ENCODE measurements around the gene SUPT4H1.
A peak's percentile ranks its signal among the peaks of the same experiment; 100 is the strongest.

The SUPT4H1 gene

DNA sequence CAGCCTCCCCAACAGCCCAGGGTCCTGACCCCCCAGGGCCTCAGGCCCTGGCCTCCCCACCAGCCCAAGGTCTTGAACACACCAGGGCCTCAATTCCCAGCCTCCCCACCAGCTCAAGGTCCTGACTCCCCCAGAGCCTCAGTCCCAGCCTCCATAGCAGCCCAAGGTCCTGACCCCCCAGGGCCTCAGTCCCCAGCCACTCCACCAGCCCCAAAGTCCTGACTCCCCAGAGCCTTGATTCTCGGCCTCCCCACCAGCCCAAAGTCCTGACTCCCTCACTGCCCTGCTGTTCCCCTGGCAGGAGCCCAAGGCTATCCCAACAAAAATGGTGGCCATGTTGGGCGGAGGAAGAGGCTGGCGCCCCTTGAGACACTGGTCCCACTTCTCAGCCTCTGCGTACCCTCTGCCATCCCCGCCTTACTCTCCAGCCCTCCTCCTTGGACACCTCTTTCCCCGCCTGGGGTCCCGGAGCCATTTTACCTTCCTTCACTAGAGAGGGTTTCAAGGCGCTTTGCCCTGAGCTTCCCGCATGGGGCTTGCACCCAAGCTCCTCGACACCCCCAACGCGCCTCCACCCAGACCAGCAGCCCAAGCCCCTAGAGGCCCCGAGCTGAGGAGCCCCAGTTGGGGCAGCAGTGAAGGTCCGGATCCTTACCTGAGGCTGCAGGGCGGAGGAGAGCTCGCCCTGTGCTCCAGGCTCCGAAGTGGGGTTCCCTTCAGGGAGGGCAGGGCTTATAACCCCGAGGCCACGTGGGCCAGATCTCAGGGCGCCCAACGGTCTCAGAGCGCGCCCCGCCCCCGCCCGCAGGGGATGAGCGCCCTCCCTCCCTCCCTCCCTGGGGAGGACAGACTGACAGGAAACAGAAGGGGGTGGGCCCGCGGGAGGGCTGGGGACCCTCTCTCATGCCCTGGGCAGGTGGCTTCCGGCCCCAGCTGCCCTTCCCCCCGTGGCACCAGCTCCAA, 19.9 kb downstream of the SUPT4H1 start:
- Histone ChIP-seq H3K4me3 (no peak overlapping the region), H3K36me3 (ENCODE audit: insufficient read depth, low read length) (no peaks in the 10 kb centered on the region), H3K9ac (ENCODE audit: insufficient read length) (no peak overlapping the region), H3K9me3 (ENCODE audit: low read depth, low read length) (no peaks in the 10 kb centered on the region), H3K27ac (no peak overlapping the region)
- TF ChIP-seq POLR2AphosphoS5 (IDR thresholded peaks at IDR 0.05; ENCODE audit: borderline replicate concordance, low read depth, low read length), result peak; percentile 92
- no peak for TF ChIP-seq FOXP2 (optimal IDR thresholded peaks at IDR 0.05; ENCODE audit: control extremely low read depth, extremely low read length, insufficient read depth)
- TF ChIP-seq EZH2 (IDR thresholded peaks at IDR 0.05), result no peak
- DNase-seq (ENCODE audit: low read depth, low spot score), result no peak

DNA sequence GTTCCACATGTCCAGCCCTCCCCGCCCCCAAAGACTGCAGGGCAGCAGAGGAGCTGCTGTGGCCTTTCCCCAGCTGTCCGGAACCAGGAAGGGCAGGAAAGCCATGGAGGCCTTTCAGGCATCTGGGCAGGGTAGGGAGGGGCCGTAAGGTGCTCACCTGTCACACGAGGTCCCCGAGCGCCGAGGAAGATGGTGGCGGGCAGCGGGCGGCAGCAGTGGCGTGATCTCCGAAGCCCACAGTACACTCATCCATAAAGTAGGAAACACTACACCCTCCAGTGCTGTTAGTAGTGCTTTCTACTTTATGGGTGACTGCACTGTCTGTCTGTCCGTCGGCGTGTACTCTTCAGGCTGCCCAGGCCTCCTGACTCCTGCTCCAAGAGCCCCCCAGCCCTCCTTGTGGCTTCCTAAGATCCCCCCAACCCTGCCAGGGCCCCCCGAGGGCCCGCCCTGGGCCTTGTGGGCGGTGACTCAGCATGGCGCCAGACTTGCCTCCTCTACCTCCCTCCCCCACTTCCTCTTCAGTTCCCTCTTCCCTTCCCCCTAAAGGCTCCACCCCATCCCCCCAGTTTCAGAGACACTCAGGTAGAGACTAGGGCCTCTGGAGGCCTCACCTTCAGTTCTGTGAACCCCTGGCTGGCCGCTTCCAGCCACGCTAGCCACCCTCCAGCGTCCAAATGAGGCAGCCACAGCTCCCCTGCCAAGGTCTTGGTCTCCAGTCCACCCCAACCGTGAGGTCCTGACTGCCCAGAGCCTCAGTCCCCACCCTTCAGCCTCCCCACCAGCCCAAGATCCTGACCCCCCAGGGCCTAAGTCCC, 20.8 kb downstream of the SUPT4H1 start:
- DNase-seq (ENCODE audit: low read depth, low spot score), result no peak
- Histone ChIP-seq H3K9me3 (ENCODE audit: low read depth, low read length) (no peaks in the 10 kb centered on the region), H3K27ac (no peak overlapping the region), H3K36me3 (ENCODE audit: insufficient read depth, low read length) (no peaks in the 10 kb centered on the region), H3K4me3 (peak overlapping the region; percentile 63), H3K9ac (ENCODE audit: insufficient read length) (peak overlapping the region; percentile 59)
- TF ChIP-seq EZH2 (IDR thresholded peaks at IDR 0.05), result no peak
- TF ChIP-seq POLR2AphosphoS5 (IDR thresholded peaks at IDR 0.05; ENCODE audit: borderline replicate concordance, low read depth, low read length), result peak; percentile 68
- TF ChIP-seq FOXP2 (optimal IDR thresholded peaks at IDR 0.05; ENCODE audit: control extremely low read depth, extremely low read length, insufficient read depth), result no peak

DNA sequence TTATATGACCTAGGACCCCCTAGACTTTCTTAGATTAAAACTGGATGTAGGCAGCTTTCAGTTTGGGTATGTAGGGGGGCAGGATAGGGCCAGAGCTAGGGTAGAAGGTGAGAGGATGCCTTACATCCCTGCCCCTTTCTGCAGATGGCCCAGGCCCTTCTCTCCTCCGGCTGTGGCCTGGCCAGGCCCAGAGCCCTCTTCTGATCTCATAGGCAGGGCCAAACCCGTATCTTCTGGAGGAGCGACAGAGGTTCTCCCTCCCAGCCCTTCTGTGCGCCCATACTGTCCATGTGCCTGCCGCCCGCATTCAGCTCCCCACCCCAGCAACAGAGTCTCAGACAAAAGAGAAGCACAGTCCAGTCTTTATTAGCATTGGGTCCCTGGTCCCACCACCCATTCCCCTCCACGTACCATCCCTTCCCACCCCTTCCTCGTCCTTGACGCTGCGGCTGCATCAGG, 21.4 kb downstream of the SUPT4H1 start:
- Histone ChIP-seq H3K36me3 (ENCODE audit: insufficient read depth, low read length) (no peaks in the 10 kb centered on the region), H3K9ac (ENCODE audit: insufficient read length) (peak overlapping the region; percentile 59), H3K4me3 (peak overlapping the region; percentile 63), H3K9me3 (ENCODE audit: low read depth, low read length) (no peaks in the 10 kb centered on the region), H3K27ac (no peak overlapping the region)
- no peak for DNase-seq (ENCODE audit: low read depth, low spot score)
- TF ChIP-seq FOXP2 (optimal IDR thresholded peaks at IDR 0.05; ENCODE audit: control extremely low read depth, extremely low read length, insufficient read depth) (no peak), EZH2 (IDR thresholded peaks at IDR 0.05) (no peak), POLR2AphosphoS5 (IDR thresholded peaks at IDR 0.05; ENCODE audit: borderline replicate concordance, low read depth, low read length) (no peak)

DNA sequence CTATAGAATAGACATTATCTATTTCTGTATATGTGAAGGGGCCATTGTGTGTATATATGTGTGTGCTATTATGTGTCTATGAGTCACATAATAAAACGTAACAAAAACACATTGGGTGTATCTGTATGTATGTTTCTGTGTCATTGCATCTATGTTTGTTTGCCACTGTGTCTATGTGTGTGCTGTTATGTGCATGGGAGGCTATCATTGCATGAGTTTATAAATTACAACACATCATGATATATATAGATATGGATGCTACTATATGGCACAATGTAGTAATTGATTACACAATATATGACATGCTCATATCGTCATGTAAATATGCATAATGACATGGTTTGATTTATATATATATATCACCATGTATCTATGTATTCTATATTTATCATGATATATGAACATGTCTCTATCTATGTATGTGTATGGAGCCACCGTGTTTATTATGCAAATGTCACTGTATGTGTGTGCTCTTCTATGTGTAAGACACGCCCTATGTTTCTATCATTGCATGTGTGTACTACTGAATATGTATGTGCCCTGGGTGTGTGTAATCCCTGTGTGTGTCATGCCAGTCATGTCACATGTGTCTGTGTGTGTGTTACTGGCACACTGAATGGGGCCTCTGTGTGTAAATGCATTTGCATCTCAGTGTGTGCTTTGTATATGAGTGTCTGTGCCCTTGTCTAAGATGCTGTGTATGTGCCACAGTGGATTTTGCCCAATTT, 22.0 kb downstream of the SUPT4H1 start:
- DNase-seq (ENCODE audit: low read depth, low spot score), result no peak
- H3K36me3 ChIP-seq (ENCODE audit: insufficient read depth, low read length), result no peaks in the 10 kb centered on the region
- H3K9me3 ChIP-seq (ENCODE audit: low read depth, low read length), result no peaks in the 10 kb centered on the region
- no peak overlapping the region for H3K9ac ChIP-seq (ENCODE audit: insufficient read length)
- no peak overlapping the region for H3K27ac ChIP-seq
- TF ChIP-seq POLR2AphosphoS5 (IDR thresholded peaks at IDR 0.05; ENCODE audit: borderline replicate concordance, low read depth, low read length), result no peak; the same call in 1 of the 2 replicates
- no peak for TF ChIP-seq FOXP2 (optimal IDR thresholded peaks at IDR 0.05; ENCODE audit: control extremely low read depth, extremely low read length, insufficient read depth)
- TF ChIP-seq EZH2 (IDR thresholded peaks at IDR 0.05), result no peak
- H3K4me3 ChIP-seq, result peak overlapping the region; percentile 63

DNA sequence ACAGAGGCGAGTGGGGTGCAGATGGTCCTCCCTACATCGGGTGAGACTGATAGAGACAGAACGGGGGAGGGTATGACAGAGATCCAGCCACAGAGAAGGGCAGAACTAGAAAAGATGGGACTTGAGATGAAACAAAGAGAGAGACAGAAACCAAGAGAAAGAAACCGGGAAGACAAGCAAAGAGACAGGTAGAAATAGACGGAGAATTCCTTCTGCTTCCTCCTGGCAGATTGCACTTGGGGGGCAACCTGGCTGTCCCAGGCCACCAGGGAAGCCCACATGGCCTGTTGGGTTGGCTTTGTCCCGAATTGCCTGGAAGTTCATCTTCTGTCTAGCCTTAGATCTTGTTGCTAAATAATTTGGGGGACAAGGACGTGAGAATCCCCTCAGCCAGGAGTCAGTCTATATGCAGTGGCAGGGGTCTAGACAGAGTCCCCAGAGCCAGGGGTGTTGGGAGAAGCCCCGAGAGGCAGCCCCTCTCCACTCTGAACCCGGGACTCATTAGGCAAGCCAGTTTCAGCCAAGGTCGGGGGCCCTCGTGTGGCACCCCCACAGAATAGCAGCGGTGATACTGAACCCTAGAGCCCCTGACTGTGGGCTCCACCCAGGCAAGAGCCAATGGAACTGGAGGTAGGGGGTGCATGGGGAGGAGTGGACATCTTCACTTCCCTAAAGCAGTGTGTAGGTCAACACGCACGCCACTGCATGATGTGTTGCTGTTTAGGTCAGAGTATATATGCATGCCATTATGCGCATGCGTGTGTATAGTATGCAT, 22.8 kb downstream of the SUPT4H1 start:
- H3K9ac ChIP-seq (ENCODE audit: insufficient read length), result no peak overlapping the region
- no peaks in the 10 kb centered on the region for H3K36me3 ChIP-seq (ENCODE audit: insufficient read depth, low read length)
- no peak overlapping the region for H3K4me3 ChIP-seq
- no peak overlapping the region for H3K27ac ChIP-seq
- H3K9me3 ChIP-seq (ENCODE audit: low read depth, low read length), result no peaks in the 10 kb centered on the region
- no peak for TF ChIP-seq EZH2 (IDR thresholded peaks at IDR 0.05)
- TF ChIP-seq FOXP2 (optimal IDR thresholded peaks at IDR 0.05; ENCODE audit: control extremely low read depth, extremely low read length, insufficient read depth), result no peak
- peak; percentile 85 for TF ChIP-seq POLR2AphosphoS5 (IDR thresholded peaks at IDR 0.05; ENCODE audit: borderline replicate concordance, low read depth, low read length)
- no peak for DNase-seq (ENCODE audit: low read depth, low spot score)

DNA sequence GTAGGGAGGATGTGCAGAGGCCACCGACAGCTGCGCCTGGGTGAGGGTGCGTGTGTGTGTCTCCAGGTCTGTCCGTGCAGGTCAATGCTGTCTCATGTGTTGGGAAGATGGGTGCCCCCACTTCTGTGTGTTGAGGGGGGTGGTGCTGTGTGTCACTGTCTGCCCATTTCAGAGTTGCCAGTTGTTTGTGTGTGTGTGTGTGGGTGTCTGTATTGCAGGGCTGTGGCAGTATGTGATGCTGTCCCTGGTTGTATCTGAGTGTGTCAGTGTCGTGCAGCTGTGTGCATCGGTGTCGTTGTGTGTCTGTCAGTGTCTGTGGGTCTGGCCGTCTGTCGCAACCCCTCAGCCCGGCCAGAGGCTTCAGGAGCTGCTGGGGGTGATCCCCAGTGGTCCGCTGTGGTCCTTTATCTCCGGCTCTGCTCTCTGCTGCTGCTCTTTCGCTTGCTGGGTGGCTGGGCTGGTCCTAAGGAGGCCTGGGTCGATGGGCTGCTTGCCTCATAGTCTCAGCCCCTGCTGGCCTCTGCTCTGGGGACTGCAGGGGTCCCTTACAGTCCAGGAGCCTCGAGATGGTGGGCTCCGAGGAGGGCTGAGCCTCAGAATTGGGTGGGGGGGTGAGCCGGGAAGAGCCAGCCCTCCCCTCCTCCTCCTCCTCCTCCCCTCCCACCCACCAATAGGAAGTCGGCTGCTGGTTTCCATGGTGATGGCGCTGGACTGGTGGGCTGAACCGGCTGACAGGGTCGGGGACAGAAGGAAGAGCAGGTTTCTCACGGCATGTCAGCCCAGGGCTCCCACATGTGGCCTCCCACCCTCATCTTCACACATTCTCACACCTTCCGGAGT, 23.6 kb downstream of the SUPT4H1 start, which contains the start of gene TSPOAP1:
TSS of gene TSPOAP1 (minus strand) at position 601 of the 840 bp plus-strand sequence. CDS start 875 bp downstream, outside the sequence.
- Histone ChIP-seq H3K4me3 (no peak within 1 kb of the TSS), H3K9me3 (ENCODE audit: low read depth, low read length) (no peaks in the 10 kb centered on the region), H3K27ac (no peak within 1 kb of the TSS), H3K9ac (ENCODE audit: insufficient read length) (no peak within 1 kb of the TSS), H3K36me3 (ENCODE audit: insufficient read depth, low read length) (no peaks in the 10 kb centered on the region)
- no peak for DNase-seq (ENCODE audit: low read depth, low spot score)
- TF ChIP-seq POLR2AphosphoS5 (IDR thresholded peaks at IDR 0.05; ENCODE audit: borderline replicate concordance, low read depth, low read length) (peak; percentile 44), FOXP2 (optimal IDR thresholded peaks at IDR 0.05; ENCODE audit: control extremely low read depth, extremely low read length, insufficient read depth) (no peak)
